HG02642 (cell line): ENCODE results near the gene RSL1D1.
"Not testable (repeated sequence)": the region's sequence is repeated elsewhere in the genome, so short reads cannot be mapped to it uniquely, and the experiment has no call there.

Source experiments
- ATAC-seq: cut with Tn5 transposase; IDR thresholded peaks from one replicate; pipeline ENCODE4 v1.9.1; 2021; ENCODE audit warnings: mild to moderate bottlenecking; ENCODE audit not compliant: unreplicated experiment, poor library complexity

Gene RSL1D1

GRCh38 chr16:11848842-11849241 lies 2.5 kb downstream of the RSL1D1 start:
- no peak for ATAC-seq

GRCh38 chr16:11844499-11844898 lies 6.8 kb downstream of the RSL1D1 start:
- no peak for ATAC-seq

GRCh38 chr16:11843861-11844260 lies 7.5 kb downstream of the RSL1D1 start:
- no peak for ATAC-seq

- no peak for ATAC-seq
Measured at GRCh38 chr16:11843206-11843605, 8.1 kb downstream of the RSL1D1 start.

GRCh38 chr16:11841026-11841425 lies 10.3 kb downstream of the RSL1D1 start:
- ATAC-seq: no peak

- ATAC-seq: no peak
Measured at GRCh38 chr16:11836650-11837244, 14.6 kb downstream of the RSL1D1 start.

- ATAC-seq: no peak
Measured at GRCh38 chr16:11835891-11836649, 15.3 kb downstream of the RSL1D1 start.

- no peak for ATAC-seq
Measured at GRCh38 chr16:11835309-11835708, 16.0 kb downstream of the RSL1D1 start.

GRCh38 chr16:11833951-11834695 lies 17.2 kb downstream of the RSL1D1 start:
- ATAC-seq: no peak

GRCh38 chr16:11828696-11829095 lies 22.6 kb downstream of the RSL1D1 start:
- no peak for ATAC-seq

GRCh38 chr16:11825520-11826165 lies 25.7 kb downstream of the RSL1D1 start:
- ATAC-seq: not testable (repeated sequence)

- no peak for ATAC-seq
Measured at GRCh38 chr16:11824362-11824761, 27.0 kb downstream of the RSL1D1 start.

- not testable (repeated sequence) for ATAC-seq
Measured at GRCh38 chr16:11823645-11824044, 27.7 kb downstream of the RSL1D1 start.

GRCh38 chr16:11819798-11820197 lies 31.5 kb downstream of the RSL1D1 start:
- ATAC-seq: no peak

- ATAC-seq: not testable (repeated sequence)
Measured at GRCh38 chr16:11818970-11819369, 32.4 kb downstream of the RSL1D1 start.

GRCh38 chr16:11816123-11816522 lies 35.2 kb downstream of the RSL1D1 start:
- ATAC-seq: no peak

- ATAC-seq: not testable (repeated sequence)
Measured at GRCh38 chr16:11814800-11815199, 36.5 kb downstream of the RSL1D1 start.

- ATAC-seq: no peak
Measured at GRCh38 chr16:11806721-11807120, 44.6 kb downstream of the RSL1D1 start.

GRCh38 chr16:11805556-11805955 lies 45.8 kb downstream of the RSL1D1 start:
- ATAC-seq: no peak

- no peak for ATAC-seq
Measured at GRCh38 chr16:11801481-11802021, 49.8 kb downstream of the RSL1D1 start.

GRCh38 chr16:11800382-11800718 lies 51.0 kb downstream of the RSL1D1 start:
- ATAC-seq: no peak
